Measurements from ENCODE around the gene LKAAEAR1. TPM values are rescaled to one million over a fixed set of nuclear protein-coding genes. Genes with fewer than 3 reads are reported as not detected.

LKAAEAR1 gene
- total and polyA plus RNA-seq, 4 donors, result 0.51 to 2.3 (median 0.65) TPM

DNA sequence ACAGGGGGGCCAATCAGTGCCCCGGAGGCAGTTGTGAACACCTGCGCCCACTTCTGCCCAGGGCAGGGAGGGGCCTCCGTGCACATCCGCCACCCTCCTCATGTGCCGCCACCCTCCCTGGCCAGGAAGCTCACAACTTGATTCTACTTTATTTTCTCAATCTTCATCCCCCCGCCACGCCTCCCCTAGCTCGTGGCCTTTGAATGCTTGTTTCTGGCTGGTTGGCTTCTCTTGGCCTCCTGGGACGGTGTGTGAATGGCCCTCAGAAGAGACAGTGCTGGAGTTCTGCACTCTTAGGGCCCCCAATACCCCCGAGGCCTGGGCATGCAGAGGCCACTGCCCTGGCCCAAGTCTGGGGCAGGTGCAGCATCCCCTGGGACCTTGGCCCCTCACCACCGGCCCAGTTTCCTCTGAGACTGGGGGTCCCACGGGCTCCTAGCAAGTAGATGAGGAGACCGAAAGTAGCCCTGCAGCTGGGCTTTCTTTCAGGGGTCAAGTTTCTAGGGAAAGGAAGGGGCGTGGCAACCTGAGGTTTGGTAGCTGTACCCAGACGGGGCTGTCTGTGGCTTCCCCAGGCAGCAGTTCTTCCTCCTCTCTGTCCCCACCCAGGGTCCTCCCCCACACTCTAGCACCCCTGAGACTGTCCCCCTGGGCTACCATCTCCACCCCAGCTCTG, 6.2 kb downstream of the LKAAEAR1 start:
- ATAC-seq (ENCODE audit: insufficient read depth, low FRiP score) (no peak), DNase-seq (no peak)
- TF ChIP-seq CTCF (IDR thresholded peaks at IDR 0.05; ENCODE audit: control extremely low read depth, extremely low read depth), result no peak
- no peak overlapping the region for H3K9ac ChIP-seq (ENCODE audit: insufficient read depth in 1 of 2, low read length in 2 of 2)
- peaks cover 0 to 36% (median 15%) of the 10 kb centered on the region in 5 donors for H3K4me1 ChIP-seq (ENCODE audit: control insufficient read depth in 5 of 5, insufficient read depth in 5 of 5, low read length in 5 of 5)
- peak overlapping the region in 1 of 2 donors; percentile 59 for H3K27ac ChIP-seq (ENCODE audit: low read depth in 1 of 2, low read length in 1 of 2)
- H3K9me3 ChIP-seq (ENCODE audit: control insufficient read depth in 4 of 4, insufficient read depth in 3 of 4, low read length in 3 of 4), result no peaks in the 10 kb centered on the region
- peaks cover 0 to 27% (median 0%) of the 10 kb centered on the region in 4 donors for H3K36me3 ChIP-seq (ENCODE audit: control insufficient read depth in 4 of 4, insufficient read depth in 4 of 4, low read length in 4 of 4)
- peaks cover 0 to 8% (median 0%) of the 10 kb centered on the region in 3 donors for H3K27me3 ChIP-seq (ENCODE audit: control insufficient read depth in 3 of 3, insufficient read depth in 3 of 3, low read length in 2 of 3)
- WGBS, 2 donors, result 22 to 45% methylated on average over 15 of the region's 15 CpGs
- peak overlapping the region; percentile 66 for H3K4me3 ChIP-seq

- H3K9ac ChIP-seq (ENCODE audit: insufficient read depth in 1 of 2, low read length in 2 of 2), result no peak overlapping the region
- DNase-seq (no peak), ATAC-seq (ENCODE audit: insufficient read depth, low FRiP score) (no peak)
- peaks cover 0 to 33% (median 14%) of the 10 kb centered on the region in 5 donors for H3K4me1 ChIP-seq (ENCODE audit: control insufficient read depth in 5 of 5, insufficient read depth in 5 of 5, low read length in 5 of 5)
- H3K9me3 ChIP-seq (ENCODE audit: control insufficient read depth in 4 of 4, insufficient read depth in 3 of 4, low read length in 3 of 4), result no peaks in the 10 kb centered on the region
- WGBS, 2 donors, result 26 to 55% methylated on average over 6 to 7 of the region's 7 CpGs
- H3K36me3 ChIP-seq (ENCODE audit: control insufficient read depth in 4 of 4, insufficient read depth in 4 of 4, low read length in 4 of 4), result peaks cover 0 to 31% (median 2%) of the 10 kb centered on the region in 4 donors
- no peak overlapping the region for H3K27ac ChIP-seq (ENCODE audit: low read depth in 1 of 2, low read length in 1 of 2)
- no peak overlapping the region for H3K4me3 ChIP-seq
- H3K27me3 ChIP-seq (ENCODE audit: control insufficient read depth in 3 of 3, insufficient read depth in 3 of 3, low read length in 2 of 3), result peaks cover 0 to 4% (median 0%) of the 10 kb centered on the region in 3 donors
- TF ChIP-seq CTCF (IDR thresholded peaks at IDR 0.05; ENCODE audit: control extremely low read depth, extremely low read depth), result no peak
Observed at GRCh38 chr20:64077541-64077875, 6.7 kb downstream of the LKAAEAR1 start.

DNA sequence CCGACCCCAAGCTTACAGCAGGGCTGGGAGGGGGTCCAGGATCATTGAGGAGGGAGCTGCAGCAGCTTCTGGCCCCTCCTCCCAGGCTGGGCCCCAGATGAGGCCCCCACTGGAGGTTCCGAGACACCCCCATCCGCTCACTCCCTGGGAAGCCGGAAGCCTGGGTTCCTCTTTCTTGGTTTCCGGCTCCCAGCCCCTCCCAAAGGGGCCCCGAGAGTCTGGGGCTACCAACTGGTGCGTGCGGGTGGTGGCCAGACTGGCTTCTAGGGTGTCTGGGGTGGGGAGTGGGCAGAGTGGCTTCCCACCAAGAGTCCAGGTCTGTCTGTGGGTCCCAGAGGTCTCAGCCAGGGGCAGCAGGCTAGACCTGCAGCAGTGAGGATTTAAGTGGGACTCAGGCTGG, 7.1 kb downstream of the LKAAEAR1 start:
- no peak for TF ChIP-seq CTCF (IDR thresholded peaks at IDR 0.05; ENCODE audit: control extremely low read depth, extremely low read depth)
- DNase-seq, result no peak
- peak overlapping the region in 1 of 2 donors; percentile 28 for H3K27ac ChIP-seq (ENCODE audit: low read depth in 1 of 2, low read length in 1 of 2)
- no peak for ATAC-seq (ENCODE audit: insufficient read depth, low FRiP score)
- no peak overlapping the region for H3K9ac ChIP-seq (ENCODE audit: insufficient read depth in 1 of 2, low read length in 2 of 2)
- H3K4me1 ChIP-seq (ENCODE audit: control insufficient read depth in 5 of 5, insufficient read depth in 5 of 5, low read length in 5 of 5), result peaks cover 0 to 29% (median 14%) of the 10 kb centered on the region in 5 donors
- H3K36me3 ChIP-seq (ENCODE audit: control insufficient read depth in 4 of 4, insufficient read depth in 4 of 4, low read length in 4 of 4), result peaks cover 0 to 35% (median 4%) of the 10 kb centered on the region in 4 donors
- H3K9me3 ChIP-seq (ENCODE audit: control insufficient read depth in 4 of 4, insufficient read depth in 3 of 4, low read length in 3 of 4), result no peaks in the 10 kb centered on the region
- peaks cover 0 to 2% (median 0%) of the 10 kb centered on the region in 3 donors for H3K27me3 ChIP-seq (ENCODE audit: control insufficient read depth in 3 of 3, insufficient read depth in 3 of 3, low read length in 2 of 3)
- H3K4me3 ChIP-seq, result no peak overlapping the region
- WGBS, 2 donors, result 20 to 71% methylated on average over 8 of the region's 8 CpGs
